GM18519 (cell line): ENCODE measurements around the gene MN1.

ENCODE experiments used
- ATAC-seq: cut with Tn5 transposase; IDR thresholded peaks from one replicate; pipeline ENCODE4 v1.9.1; 2021; ENCODE audit warnings: mild to moderate bottlenecking, moderate library complexity; ENCODE audit not compliant: unreplicated experiment, low FRiP score

The MN1 gene

DNA sequence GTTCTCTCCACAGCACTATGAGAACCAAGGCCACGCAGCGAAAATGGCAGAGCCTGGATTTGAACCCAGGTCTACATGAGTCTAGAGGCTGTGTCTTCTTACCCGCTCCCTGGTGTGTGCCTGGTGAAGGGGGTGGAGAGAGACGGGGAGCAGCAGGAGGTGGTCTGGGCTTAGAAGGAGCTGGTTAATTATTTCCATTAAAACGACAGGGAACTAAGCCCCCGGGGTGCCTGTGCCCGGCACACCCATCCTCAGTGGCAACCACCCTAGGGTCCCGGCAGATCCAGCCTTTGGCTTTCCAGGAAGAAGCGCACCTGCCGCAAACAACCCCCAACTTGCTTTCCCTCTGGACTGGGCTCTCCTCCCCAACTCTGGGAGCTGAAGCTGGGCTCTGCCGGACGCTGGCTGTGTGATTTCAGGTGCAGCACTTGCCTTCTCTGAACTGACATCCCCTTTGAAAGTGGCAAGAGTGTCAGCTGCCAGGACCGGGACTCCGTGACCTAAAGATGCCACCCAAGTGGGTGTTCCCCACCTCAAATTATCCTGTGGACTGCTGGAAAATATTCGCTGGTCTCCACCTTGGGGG is 35.8 kb downstream of the MN1 start:
- ATAC-seq, result no peak

DNA sequence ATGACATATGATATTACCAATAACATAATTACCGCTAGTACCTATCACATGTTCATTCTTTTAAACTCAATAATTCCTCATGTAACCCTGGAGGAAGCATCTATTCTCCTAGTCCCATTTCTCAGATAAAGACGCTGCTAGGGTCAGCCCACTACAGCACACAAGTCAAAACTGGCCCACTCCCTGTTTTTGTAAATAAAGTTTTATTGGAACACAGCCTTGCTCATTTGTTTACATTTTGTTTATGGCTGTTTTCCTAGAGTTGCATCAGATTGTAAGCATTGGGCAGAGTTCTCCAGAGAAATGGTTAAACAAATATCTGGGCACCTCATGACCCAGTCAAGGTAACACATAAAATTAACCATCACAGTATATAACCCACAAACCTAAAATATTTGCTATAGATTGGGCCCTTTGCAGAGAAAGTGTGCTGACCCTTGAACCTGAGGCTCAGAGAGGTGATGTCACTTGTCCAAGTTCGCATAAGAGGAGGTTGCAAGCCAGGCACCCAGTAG is 36.8 kb downstream of the MN1 start:
- ATAC-seq, result no peak

DNA sequence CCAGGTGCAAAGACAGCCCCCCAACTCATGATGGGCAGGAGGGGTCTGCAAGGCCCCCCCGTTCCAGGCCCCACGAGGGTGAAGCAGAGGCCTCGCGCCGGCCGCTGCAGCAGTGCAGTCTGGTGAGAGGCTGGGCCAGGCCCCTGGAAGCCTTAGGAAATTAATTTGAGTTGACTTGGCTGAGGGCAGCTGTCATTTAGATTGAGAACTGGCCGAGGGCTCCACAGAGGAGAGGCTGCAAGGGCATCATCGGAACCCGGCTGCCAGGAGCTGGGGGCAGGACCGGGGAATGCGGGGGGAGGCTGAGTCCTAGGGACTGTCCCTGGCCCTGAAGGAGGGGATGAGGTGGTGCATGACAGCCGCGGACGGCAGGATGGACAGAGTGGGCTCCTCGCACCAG is 39.9 kb downstream of the MN1 start:
- ATAC-seq, result no peak

DNA sequence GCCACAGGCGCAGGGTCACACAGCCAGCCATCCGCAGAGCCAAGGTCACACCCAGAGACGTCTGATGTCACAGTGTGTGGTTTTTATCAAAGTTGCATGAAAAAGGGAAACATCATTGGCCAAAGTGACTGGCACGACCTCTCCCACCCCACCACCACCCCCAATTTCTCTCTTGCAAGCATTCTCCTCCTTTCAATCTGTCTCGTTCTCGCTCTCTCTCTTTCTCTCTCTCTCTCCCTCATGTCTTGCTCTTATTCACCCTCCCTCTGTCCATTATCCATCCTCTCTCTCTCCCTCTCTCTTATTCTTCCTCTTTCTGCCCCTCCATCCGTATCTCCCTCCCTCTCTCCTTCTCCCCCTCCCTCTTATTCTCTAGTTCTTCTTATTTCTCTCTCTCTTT is 40.6 kb downstream of the MN1 start:
- no peak for ATAC-seq

DNA sequence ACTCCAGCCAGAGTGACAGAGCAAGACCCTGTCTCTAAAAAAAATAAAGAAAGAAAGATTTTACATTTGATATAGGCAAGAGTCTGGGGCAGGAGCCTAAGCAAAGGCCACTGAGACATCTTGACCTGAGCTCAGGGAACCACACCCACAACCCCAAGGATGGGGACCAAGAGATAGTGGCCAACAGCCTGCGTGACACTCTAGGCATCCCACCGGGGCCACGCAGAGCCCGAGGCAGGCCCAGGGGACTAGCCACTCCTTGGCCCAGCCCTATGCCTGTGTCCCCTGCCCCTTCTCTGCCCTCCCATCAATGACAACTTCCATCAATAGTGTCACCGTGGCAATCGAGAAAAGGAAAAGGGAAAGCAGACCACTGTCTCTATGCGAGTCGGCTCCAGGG is 41.1 kb downstream of the MN1 start:
- no peak for ATAC-seq

DNA sequence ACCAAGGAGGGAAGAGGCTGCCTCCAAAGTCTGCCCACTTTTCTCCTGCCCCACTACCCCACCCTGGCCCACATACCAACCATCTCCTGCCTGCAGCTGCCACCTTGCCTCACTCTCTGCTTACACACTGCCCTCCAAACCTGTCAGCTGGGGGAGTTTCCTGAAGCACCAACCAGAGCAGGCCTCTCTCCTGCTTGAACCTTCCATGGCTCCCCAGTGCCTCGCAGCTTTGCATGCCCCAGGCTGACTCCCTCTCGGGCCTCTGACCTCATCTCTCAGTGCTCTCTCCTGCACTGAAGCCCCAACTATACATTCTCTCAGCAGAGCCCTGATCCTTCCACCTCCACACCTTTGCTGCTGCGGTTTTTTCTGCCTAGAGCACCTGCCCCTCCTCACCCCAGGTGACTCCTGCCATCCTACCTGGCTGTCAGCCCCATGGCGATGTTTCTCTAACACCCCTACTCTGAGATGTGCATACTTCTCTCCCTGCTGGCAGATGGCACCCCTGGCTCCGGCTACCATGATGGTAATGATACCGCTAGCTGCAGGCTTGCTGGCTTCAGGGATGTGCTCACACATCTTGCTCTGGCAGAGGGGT is 43.5 kb downstream of the MN1 start:
- ATAC-seq, result no peak

DNA sequence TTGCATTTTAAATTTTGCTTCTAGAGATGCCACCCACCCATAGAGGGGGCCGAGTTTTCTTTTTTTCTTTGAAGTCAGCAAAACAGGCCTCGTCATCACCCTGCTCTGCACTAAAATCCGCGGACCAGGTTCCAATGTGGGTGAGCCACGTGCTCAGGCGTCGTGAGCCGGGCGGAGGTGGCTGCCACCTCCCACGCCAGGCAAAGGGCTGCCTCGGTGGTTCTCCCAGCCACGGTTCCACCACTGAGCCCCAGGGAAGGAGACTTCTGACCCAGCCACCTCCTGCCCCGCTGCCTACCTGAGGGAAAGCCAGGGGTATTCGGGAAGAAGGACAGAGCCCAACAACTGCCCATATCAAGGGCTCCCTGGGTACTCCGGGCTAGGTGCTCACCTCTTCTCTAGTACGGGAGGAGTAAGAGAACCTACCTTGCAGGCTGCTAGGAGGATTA is 45.3 kb downstream of the MN1 start:
- no peak for ATAC-seq

DNA sequence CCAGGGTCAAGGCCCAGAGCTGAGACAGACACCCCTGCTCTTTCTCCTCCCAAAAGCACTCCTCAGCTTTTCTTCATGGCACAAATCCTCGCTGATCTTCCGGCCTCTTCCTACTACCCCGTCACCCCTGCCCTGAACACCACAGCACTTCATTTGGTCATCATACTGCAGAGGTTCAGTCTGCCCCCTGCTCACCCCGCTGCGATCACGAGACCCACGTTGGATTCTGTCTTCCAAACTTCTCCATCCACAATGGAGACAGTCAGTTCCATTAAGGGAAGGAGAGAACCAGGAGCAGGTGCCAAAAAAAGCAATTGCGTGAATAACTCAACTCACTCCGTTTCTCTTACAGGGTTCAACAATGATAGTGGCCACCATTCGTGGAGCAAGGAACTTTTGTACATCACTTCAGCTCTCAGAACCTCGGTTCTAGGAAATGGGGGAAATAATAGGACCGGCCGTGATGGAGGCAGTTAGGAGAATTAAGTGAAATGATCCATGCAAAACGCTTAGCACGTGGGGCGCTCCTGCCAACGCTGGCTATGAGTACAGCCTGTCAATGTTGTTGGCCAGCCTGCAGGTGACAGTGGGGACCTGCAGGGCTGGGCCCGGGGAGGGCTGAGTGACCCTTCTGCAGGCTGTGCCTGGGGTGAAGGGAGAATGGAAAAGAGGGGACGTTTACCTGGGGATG is 45.9 kb downstream of the MN1 start:
- ATAC-seq, result no peak

DNA sequence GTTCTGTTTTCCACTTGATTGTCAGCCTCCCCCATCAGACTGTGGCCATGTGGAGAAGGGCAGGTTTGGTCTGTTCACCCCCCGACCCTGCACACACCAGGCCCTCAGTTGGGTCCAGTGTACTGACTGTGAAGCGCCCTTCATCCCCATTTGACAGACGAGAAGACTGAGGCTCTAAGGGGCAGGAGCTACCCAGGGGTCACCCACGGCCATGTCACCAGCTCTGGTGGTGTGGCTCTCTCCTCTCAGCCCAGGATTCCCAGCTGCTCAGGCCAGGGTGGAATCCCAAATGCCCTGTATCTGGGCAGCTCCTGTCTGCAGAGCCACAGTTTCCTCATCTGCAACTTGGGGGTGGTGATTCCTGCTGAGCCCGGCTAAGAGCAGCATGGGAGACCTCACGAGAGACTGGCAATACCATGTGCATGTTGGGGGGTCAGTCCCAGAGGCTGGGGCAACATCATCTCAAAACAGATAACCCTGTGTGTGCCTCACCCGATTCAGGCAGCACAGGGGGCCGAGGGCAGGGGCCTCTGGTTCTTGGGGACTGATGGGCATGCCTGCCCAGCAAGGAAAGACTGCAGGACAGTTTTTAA is 46.6 kb downstream of the MN1 start:
- no peak for ATAC-seq

DNA sequence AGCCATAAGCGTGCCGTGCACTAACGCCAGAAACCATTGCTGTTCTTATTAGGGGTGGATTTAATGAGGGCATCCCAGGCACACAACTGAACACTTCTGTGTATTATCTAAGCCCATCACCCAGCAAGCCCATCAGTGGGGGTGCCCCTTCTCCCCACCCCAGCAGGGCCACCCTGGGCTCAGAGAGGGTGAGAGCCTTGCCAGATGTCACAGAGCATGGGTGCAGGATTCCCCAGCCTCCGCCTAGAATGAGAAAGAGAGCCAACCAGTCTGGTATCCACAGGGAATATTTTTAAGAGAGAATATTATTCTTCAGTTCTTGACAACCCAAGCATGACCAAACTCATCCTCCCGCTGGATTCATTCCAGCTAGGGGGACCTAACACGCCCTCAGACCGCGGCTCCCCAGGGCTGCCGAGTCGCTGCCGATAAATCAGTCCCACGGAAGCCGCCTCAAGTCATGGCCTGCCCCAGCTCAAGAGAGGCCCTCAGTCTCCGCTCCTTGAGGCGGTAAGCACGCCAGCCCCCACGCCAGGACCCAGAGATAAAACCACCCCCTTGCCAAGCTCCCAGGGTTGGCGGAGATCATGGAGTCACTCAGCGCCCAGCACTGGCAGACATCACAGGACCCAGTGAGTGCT is 47.2 kb downstream of the MN1 start:
- no peak for ATAC-seq

DNA sequence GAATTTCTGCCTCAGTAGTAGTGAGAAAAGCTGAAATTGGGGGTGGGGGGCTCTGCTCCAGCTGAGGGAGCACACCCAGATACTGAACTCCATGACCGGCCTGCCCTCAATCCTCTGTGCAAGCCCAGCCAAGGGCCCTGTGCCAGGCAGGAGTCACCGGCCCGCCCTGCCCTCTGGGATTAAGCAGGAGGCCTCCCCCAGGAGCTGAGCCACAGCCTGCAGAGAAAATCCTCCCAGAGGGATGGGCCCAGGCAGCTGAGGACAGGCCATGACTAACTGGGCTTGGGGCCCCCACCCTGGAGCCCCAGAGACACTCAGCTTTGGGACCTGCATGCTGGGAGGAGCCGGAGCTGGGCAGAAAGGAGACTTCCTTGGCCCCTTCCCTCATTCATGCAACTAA is 48.8 kb downstream of the MN1 start:
- ATAC-seq, result no peak

DNA sequence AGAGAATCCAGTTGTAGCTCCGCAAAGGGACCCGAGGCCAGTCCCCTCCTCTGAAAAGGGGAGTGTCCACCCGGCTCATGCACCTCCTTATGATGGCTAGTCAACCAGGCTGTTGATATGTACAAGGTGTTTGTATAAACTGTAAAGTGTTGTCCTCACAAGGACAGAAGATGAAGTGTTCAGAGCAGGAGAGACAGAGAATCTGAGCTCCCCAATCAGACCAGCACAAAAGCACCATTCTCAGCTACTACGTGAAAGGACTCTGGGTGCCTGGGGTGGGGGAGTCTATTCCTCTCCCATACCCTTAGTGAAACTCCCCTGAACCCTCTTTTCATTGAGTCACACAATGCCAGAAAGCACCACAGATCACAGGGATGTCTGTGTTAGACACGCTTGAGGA is 49.4 kb downstream of the MN1 start:
- no peak for ATAC-seq

DNA sequence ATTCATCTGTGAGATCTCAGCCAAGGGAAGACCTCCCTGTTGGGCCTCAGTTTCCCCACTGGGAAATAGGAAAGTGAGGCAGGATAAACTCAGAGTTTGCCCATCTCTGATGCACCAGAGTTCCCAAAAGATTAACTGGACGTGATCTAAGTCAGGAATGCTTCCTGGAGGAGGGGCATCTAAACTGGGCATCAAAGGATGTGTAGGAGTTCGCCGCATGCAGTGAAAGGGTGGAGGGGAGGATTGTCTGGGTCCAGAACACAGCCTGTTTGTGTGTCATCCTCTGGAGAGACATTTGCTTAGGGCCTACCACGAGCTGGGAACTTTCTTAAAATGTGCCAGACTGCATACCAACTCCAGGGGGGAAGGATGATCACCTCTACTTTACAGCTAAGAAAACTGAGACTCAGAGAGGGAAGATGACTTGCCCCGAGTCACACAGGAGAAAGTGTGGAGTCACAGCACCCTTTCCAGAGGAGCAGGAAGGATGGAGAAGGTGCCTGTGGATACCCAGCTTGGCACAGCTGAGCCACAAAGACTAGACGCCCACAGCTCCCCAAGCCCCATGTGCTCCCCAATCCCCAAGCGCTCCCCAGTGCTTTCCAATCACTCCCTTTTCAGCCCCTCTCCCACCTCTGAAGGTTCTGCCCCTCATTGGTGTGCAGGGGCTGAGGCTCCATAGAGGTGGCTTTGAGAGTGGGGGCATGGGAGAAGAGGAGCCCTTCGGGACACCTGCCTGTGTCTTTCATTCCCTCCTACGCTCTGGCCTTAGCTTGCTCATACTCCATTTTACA is 50.1 kb downstream of the MN1 start:
- no peak for ATAC-seq

DNA sequence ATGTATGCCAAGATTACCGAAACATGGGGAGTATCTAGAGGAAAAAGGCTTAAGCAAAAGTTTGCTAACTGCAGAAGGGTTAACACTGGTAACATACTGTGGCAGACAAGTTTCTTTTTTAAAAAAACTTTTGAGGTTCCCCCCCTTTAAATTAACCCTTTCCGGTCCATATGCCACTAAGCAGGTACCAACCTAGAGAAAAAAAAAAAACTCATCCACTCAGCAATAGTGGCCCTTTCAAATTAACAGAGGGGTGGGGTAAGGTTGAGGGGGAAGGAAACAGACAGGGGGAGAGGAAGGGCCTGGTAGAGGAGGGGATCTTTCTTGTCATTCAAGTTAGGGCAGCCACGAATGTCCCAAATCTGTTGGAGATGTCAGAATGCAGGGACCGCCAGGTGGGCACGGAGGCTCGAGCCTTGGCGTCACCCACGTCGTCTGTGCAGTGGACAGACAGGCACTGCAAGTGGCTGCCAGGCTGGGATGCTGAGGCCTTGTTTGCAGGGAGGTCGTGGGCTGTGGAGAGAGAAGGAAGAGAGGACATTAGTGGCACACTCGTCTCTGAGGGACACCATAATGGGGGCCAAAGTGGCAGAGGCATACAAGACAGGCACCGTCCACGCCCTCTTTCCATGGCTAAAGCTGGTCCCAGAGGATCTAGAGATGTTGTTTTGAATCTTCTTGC is 50.8 kb downstream of the MN1 start:
- ATAC-seq, result no peak

DNA sequence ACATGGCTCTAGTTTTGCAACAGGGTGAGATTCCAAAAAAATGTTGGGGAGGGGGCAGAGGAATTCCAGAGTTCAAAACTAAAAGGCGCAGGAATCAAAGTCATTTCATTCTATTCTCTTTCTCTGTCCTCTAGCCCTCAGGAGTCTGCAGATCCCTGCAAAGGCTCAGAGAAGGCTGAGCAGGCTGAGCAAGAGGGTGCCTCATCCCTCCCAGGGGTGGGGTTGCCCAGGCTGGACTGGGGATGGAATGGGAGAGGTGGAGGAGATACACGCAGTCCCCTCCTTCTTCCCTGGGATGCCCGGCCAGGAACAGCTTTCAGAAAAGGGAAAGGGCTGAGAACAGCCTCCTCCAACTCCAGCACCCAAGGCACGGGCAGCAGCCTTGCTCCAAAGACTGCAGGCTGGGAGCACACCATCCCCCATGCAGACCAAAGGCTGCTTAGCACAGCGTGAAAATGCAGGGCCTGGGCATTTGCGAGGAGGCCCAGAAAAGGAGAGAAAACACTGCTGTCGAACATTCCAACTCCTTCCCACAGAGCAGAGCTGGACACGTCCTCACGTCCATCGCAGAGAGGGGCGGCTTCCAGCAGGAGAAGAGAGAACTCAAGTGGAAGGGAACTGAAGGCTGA is 51.8 kb downstream of the MN1 start:
- ATAC-seq, result no peak

DNA sequence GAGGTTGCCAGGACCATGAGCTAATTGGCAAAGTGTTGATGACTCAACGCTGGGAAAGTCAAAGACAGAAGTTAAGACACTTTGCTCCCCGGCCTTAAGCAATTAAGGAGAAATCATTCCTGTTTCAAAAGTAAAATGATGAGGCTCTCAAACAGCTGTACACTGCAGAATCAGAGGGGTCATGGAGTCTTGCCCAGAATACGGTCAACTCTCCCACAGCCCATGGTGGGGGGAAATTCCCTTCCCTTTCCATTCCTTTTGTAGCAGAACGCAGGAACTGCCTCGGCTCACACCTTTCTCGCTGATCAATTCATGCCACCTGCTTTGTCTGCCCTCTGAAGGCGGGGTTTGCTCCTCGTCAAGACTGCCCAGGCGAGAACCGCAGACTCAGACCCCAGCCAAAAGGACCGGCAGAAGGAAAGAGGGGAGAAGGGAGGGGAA is 52.8 kb downstream of the MN1 start:
- no peak for ATAC-seq

DNA sequence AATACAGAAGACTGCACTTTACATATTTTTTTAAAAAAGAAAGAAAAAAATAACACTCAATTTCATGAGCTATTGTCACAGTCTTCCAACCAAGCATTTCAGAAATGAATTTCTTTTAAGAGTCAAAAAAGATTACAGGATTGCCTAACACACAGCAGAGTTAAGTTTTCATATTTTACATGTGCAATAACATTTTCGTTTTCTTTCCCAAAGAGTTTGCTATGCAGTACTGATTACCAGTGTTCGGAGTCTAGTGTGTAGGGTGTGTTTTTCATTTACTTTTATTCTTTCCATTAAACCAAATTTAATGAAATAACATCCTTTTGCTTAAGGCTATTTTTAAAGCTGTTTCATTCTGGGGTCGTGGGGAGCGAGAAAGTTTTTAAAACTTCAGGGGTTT is 53.2 kb downstream of the MN1 start:
- no peak for ATAC-seq

DNA sequence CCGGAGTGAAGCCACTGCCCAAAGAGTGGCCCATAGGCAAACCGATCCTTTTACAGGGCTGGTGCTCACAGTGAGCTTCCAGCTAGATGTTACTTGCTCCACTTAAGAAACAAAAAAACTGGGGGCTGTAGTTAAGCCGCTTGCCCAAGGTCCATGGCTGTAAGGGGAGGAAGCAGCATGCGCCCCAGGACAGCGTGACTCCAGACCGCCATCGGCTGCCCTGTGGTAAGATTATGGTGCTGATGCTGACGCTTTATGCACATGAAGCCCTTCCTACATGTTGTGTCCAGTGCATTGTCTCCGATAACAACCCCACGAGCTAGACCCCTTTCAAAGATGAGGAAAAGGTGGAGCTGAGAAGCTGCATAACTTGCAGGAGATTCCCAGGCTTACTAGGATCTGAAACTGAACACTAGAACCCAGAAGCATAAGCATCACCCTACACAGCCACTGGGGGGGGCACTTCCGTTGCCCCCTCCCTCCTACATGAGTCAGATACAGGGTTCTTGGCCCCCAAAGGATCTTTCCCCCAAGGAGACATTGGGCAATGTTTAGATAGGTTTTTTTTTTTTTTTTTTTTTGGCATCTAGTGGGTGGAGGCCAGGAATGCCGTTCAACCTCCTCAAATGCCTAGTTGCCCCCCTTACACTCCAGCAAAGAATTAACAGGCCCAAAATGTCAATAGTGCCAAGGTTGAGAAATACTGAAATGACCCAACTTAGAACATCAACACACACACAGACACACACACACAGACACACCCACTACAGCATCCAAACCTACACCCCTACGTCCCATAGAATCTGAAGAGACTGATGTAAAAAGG is 53.9 kb downstream of the MN1 start:
- no peak for ATAC-seq
